SK-MEL-5 (cell line): ENCODE data around the gene UBL4A. TPM values are rescaled to one million over a fixed set of nuclear protein-coding genes. Genes with fewer than 3 reads are reported as not detected.

Experiments
- DNase-seq: peaks from one replicate; pipeline ENCODE4 v3.0.0-alpha.2; 2016; ENCODE audit warnings: low read depth, low spot score
- in situ Hi-C: cut with HindIII; loops from 2 replicates; pipeline ENCODE4 v1.10.0; 2016; ENCODE audit warnings: low sequenced_read_pairs, high pct_unique_total_duplicates, low pct_unique_long_range_greater_than_20kb
- total RNA-seq: library from RNA; depleted of rRNA; stranded (reverse); fragments of >200 nt; shearing (Covaris generic); gene quantifications from 2 replicates; pipeline ENCODE4 v1.2.3, GENCODE V29; 2014

The UBL4A gene
- total RNA-seq, 1 experiment from 2014 or later, result 64.6 TPM

- in situ Hi-C loops, result no loop called here
- no peak for DNase-seq
These were observed 15.4 kb downstream of the UBL4A start for GRCh38 chrX:154470914-154471568.

GRCh38 chrX:154470434-154470833 lies 16.0 kb downstream of the UBL4A start:
- DNase-seq, result no peak
- in situ Hi-C loops, result no loop called here

GRCh38 chrX:154469880-154470279 lies 16.5 kb downstream of the UBL4A start:
- no peak for DNase-seq
- in situ Hi-C loops, result no loop called here

- in situ Hi-C loops, result no loop called here
- no peak for DNase-seq
These were observed 17.3 kb downstream of the UBL4A start for GRCh38 chrX:154469114-154469513.

- in situ Hi-C loops, result no loop called here
- DNase-seq, result no peak
These were observed 18.2 kb downstream of the UBL4A start for GRCh38 chrX:154468217-154468616.

GRCh38 chrX:154467556-154467955 lies 18.9 kb downstream of the UBL4A start:
- in situ Hi-C loops, result no loop called here
- DNase-seq, result no peak

GRCh38 chrX:154466907-154467306 lies 19.5 kb downstream of the UBL4A start:
- in situ Hi-C loops, result no loop called here
- DNase-seq, result no peak

GRCh38 chrX:154466036-154466435 lies 20.4 kb downstream of the UBL4A start:
- DNase-seq, result no peak
- in situ Hi-C loops, result no loop called here

GRCh38 chrX:154465601-154466000 lies 20.8 kb downstream of the UBL4A start:
- in situ Hi-C loops, result no loop called here
- DNase-seq, result no peak

- in situ Hi-C loops, result no loop called here
- no peak for DNase-seq
These were observed 21.5 kb downstream of the UBL4A start for GRCh38 chrX:154464806-154465365.

GRCh38 chrX:154463611-154464220 lies 22.7 kb downstream of the UBL4A start:
- DNase-seq, result no peak
- in situ Hi-C loops, result no loop called here

GRCh38 chrX:154462396-154462795 lies 24.0 kb downstream of the UBL4A start:
- DNase-seq, result no peak
- in situ Hi-C loops, result no loop called here

GRCh38 chrX:154460326-154460725 lies 26.1 kb downstream of the UBL4A start:
- in situ Hi-C loops, result no loop called here
- no peak for DNase-seq

GRCh38 chrX:154459832-154460231 lies 26.6 kb downstream of the UBL4A start:
- in situ Hi-C loops, result no loop called here
- DNase-seq, result no peak

- no peak for DNase-seq
- in situ Hi-C loops, result no loop called here
These were observed 27.2 kb downstream of the UBL4A start for GRCh38 chrX:154458954-154459778.

GRCh38 chrX:154458116-154458953 lies 28.1 kb downstream of the UBL4A start, which contains the start of gene PLXNA3:
PLXNA3 (plus strand) TSS chrX:154458281; CDS start chrX:154460184, 1,903 bp downstream.
- in situ Hi-C loops, result no loop called here
- no peak for DNase-seq

- DNase-seq, result no peak
- in situ Hi-C loops, result no loop called here
These were observed 28.8 kb downstream of the UBL4A start for GRCh38 chrX:154457491-154458115.
